GM13976 (cell line): Measurements from ENCODE around the gene CLIC1.

Source experiments
- DNase-seq: peaks from one replicate; pipeline ENCODE4 v3.0.0; 2012; ENCODE audit warnings: low spot score
- CTCF ChIP-seq: IDR thresholded peaks from 2 replicates; pipeline ENCODE4 v1.5.1; 2012; ENCODE audit warnings: borderline replicate concordance, mild to moderate bottlenecking; ENCODE audit not compliant: insufficient read depth; ENCODE audit errors: extremely low read depth, missing control alignments, control extremely low read depth
- in situ Hi-C: fragments of 300-500 bp; cut with MboI; formaldehyde crosslinking; loops from one replicate; pipeline ENCODE4 v1.12.0; 2022; ENCODE audit warnings: low sequenced_read_pairs, mixed read lengths, inconsistent platforms; ENCODE audit not compliant: unreplicated experiment

The CLIC1 gene

GRCh38 chr6:31739639-31740396 is 3.5 kb upstream of the CLIC1 start, which contains the start of gene MSH5:
Gene MSH5 (plus strand): TSS chr6:31740005. CDS start chr6:31740467, 462 bp downstream.
- no peak for TF ChIP-seq CTCF
- in situ Hi-C loops: no loop called here
- peak; percentile 97 for DNase-seq

GRCh38 chr6:31737991-31738979 is 2.0 kb upstream of the CLIC1 start:
- DNase-seq: peak; percentile 78
- TF ChIP-seq CTCF: peak; percentile 9
- in situ Hi-C loops: no loop called here

- TF ChIP-seq CTCF: no peak
- no peak for DNase-seq
- in situ Hi-C loops: no loop called here
Measured at GRCh38 chr6:31737315-31737990, 1.1 kb upstream of the CLIC1 start.

- TF ChIP-seq CTCF: no peak
- DNase-seq: no peak
- in situ Hi-C loops: no loop called here
Measured at GRCh38 chr6:31736768-31737314, 511 bp upstream of the CLIC1 start.

- DNase-seq: peak; percentile 84
- TF ChIP-seq CTCF: no peak
- in situ Hi-C loops: no loop called here
Measured at GRCh38 chr6:31734821-31735406, 1.4 kb downstream of the CLIC1 start.
